KMS-11 (cell line): ENCODE results near the gene VAT1L.

Experiments
- H2AFZ ChIP-seq: fragments of 200-600 bp; sonication (generic); 2 replicates; pipeline ENCODE4 v1.6.1; 2016; ENCODE audit warnings: antibody characterized with exemption, mixed run types, low read depth
- H3K27ac ChIP-seq: fragments of 200-600 bp; sonication (generic); 2 replicates; pipeline ENCODE4 v1.6.1; 2016; ENCODE audit warnings: mild to moderate bottlenecking, mixed run types
- H3K27me3 ChIP-seq: fragments of 200-600 bp; sonication (generic); 2 replicates; pipeline ENCODE4 v1.6.1; 2017; ENCODE audit warnings: mild to moderate bottlenecking, low read depth, mixed run types, moderate library complexity; ENCODE audit not compliant: insufficient read depth
- H3K36me3 ChIP-seq: fragments of 200-600 bp; sonication (generic); 2 replicates; pipeline ENCODE4 v1.6.1; 2017; ENCODE audit warnings: mild to moderate bottlenecking, mixed run types; ENCODE audit not compliant: insufficient read depth
- H3K4me1 ChIP-seq: fragments of 200-600 bp; sonication (generic); 2 replicates; pipeline ENCODE4 v1.6.1; 2016; ENCODE audit warnings: mild to moderate bottlenecking, low read depth, mixed run types; ENCODE audit not compliant: poor library complexity, severe bottlenecking
- H3K4me2 ChIP-seq: fragments of 200-600 bp; sonication (generic); 2 replicates; pipeline ENCODE4 v1.7.0; 2016; ENCODE audit warnings: mild to moderate bottlenecking, mixed run types
- H3K4me3 ChIP-seq: fragments of 200-600 bp; sonication (generic); IDR thresholded peaks from 2 replicates; pipeline ENCODE4 v1.6.1; 2017; ENCODE audit warnings: low read depth, low read length, mixed read lengths; ENCODE audit not compliant: insufficient read depth
- H3K79me2 ChIP-seq: fragments of 200-600 bp; sonication (generic); 2 replicates; pipeline ENCODE4 v1.6.1; 2016; ENCODE audit warnings: low read depth, mixed run types; ENCODE audit not compliant: insufficient read depth
- H3K9ac ChIP-seq: fragments of 200-600 bp; sonication (generic); 2 replicates; pipeline ENCODE4 v1.6.1; 2016; ENCODE audit warnings: mild to moderate bottlenecking, mixed run types
- H4K20me1 ChIP-seq: fragments of 200-600 bp; sonication (generic); 2 replicates; pipeline ENCODE4 v1.6.1; 2016; ENCODE audit warnings: mild to moderate bottlenecking, mixed run types; ENCODE audit not compliant: insufficient read depth
- TF ChIP-seq, protein P1 (sequence below): fragments of 200-600 bp; sonication (generic); conservative IDR thresholded peaks from 2 replicates; pipeline ENCODE4 v1.6.1; 2017; ENCODE audit warnings: low read depth, mild to moderate bottlenecking, antibody characterized with exemption, low read length, moderate library complexity, mixed read lengths

Gene VAT1L

GRCh38 chr16:78002915-78003538 is 214.7 kb downstream of the VAT1L start:
- peak overlapping the region; percentile 28; the same call in 1 of the 2 replicates for H2AFZ ChIP-seq
- no peak overlapping the region for H3K9ac ChIP-seq
- no peaks in the 10 kb centered on the region for H4K20me1 ChIP-seq
- no peaks in the 10 kb centered on the region for H3K4me1 ChIP-seq
- H3K27ac ChIP-seq, result no peak overlapping the region
- H3K4me2 ChIP-seq, result 0 out of 2 replicates have a peak overlapping the region, but pooled peaks have one; percentile 0
- no peaks in the 10 kb centered on the region for H3K27me3 ChIP-seq
- H3K79me2 ChIP-seq, result no peaks in the 10 kb centered on the region
- no peak overlapping the region for H3K4me3 ChIP-seq
- TF ChIP-seq, protein P1, sequence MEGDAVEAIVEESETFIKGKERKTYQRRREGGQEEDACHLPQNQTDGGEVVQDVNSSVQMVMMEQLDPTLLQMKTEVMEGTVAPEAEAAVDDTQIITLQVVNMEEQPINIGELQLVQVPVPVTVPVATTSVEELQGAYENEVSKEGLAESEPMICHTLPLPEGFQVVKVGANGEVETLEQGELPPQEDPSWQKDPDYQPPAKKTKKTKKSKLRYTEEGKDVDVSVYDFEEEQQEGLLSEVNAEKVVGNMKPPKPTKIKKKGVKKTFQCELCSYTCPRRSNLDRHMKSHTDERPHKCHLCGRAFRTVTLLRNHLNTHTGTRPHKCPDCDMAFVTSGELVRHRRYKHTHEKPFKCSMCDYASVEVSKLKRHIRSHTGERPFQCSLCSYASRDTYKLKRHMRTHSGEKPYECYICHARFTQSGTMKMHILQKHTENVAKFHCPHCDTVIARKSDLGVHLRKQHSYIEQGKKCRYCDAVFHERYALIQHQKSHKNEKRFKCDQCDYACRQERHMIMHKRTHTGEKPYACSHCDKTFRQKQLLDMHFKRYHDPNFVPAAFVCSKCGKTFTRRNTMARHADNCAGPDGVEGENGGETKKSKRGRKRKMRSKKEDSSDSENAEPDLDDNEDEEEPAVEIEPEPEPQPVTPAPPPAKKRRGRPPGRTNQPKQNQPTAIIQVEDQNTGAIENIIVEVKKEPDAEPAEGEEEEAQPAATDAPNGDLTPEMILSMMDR, result peak; percentile 89
- no peaks in the 10 kb centered on the region for H3K36me3 ChIP-seq

GRCh38 chr16:78004517-78004916 is 216.2 kb downstream of the VAT1L start:
- Histone ChIP-seq H3K4me1 (no peaks in the 10 kb centered on the region), H3K36me3 (no peaks in the 10 kb centered on the region), H3K4me3 (no peak overlapping the region), H3K27ac (no peak overlapping the region), H3K9ac (no peak overlapping the region), H3K27me3 (no peaks in the 10 kb centered on the region), H4K20me1 (no peaks in the 10 kb centered on the region), H2AFZ (no peak overlapping the region), H3K4me2 (no peak overlapping the region), H3K79me2 (no peaks in the 10 kb centered on the region)
- TF ChIP-seq, protein P1, result no peak

DNA sequence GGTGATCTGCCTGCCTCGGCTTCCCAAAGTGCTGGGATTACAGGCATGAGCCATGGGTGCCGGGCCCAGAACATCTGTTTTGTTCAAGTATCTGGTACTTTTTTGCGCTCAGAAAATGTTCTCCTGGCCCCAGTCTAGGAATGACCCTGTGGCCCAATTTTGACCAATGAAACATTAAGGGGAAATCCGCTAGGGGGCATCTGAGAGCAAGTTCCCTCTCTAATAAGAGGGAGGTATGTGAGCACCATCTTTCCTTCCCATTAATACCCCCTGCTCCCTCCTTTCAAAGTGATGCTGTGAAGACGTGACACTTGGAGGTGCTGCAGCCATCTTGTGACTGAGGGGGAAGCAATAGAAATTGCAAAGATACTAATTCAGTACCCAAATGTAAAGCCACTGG is 217.5 kb downstream of the VAT1L start:
- Histone ChIP-seq H3K79me2 (no peaks in the 10 kb centered on the region), H2AFZ (no peak overlapping the region), H3K27me3 (no peaks in the 10 kb centered on the region), H3K4me2 (no peak overlapping the region), H3K4me3 (no peak overlapping the region), H3K36me3 (no peaks in the 10 kb centered on the region), H4K20me1 (no peaks in the 10 kb centered on the region), H3K27ac (no peak overlapping the region), H3K4me1 (no peaks in the 10 kb centered on the region), H3K9ac (no peak overlapping the region)
- TF ChIP-seq, protein P1, result peak; percentile 34

DNA sequence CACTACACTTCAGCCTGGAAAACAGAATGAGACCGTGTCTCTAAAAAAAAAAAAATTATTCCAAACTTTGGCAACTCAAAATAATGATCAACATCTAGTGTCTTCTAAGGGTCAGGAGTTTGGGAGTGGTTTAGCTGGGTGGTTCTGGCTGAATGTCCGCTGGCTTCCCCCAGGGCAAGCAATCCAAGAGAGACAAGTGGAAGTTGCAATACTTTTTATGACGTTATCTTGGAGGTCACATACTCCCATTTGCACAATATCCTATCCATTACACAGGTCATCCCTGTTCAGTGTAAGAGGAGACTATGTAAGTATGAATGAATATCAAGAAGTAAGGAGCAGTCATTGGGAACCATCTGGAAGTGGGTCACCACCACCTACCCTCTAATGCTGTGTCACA is 218.8 kb downstream of the VAT1L start:
- Histone ChIP-seq H3K4me1 (no peaks in the 10 kb centered on the region), H3K36me3 (no peaks in the 10 kb centered on the region), H3K9ac (no peak overlapping the region), H4K20me1 (no peaks in the 10 kb centered on the region), H3K4me2 (no peak overlapping the region), H2AFZ (no peak overlapping the region), H3K4me3 (no peak overlapping the region), H3K79me2 (no peaks in the 10 kb centered on the region), H3K27ac (no peak overlapping the region), H3K27me3 (no peaks in the 10 kb centered on the region)
- TF ChIP-seq, protein P1, result no peak
